Fibroblast of villous mesenchyme (primary cell): Measurements from ENCODE around the gene NECAP2. TPM values are rescaled to one million over a fixed set of nuclear protein-coding genes. Genes with fewer than 3 reads are reported as not detected.

Experiments used
- DNase-seq: peaks from one replicate; pipeline ENCODE4 v3.0.0-alpha.2; 2010; ENCODE audit warnings: low read depth
- H3K4me3 ChIP-seq: 2 replicates; pipeline ENCODE4 v1.5.1; 2011; ENCODE audit warnings: low read depth, mild to moderate bottlenecking, low read length
- total RNA-seq: library from RNA; depleted of rRNA; stranded (reverse); fragments of >200 nt; gene quantifications from 2 replicates; pipeline ENCODE4 v1.2.3, GENCODE V29; 2012
- TF ChIP-seq, protein P1 (sequence below): IDR thresholded peaks from 2 replicates; pipeline ENCODE4 v1.5.1; 2012; ENCODE audit warnings: low read depth, mild to moderate bottlenecking, low read length; ENCODE audit not compliant: insufficient read depth

Gene NECAP2
- total RNA-seq, 1 donor = 104 TPM

DNA sequence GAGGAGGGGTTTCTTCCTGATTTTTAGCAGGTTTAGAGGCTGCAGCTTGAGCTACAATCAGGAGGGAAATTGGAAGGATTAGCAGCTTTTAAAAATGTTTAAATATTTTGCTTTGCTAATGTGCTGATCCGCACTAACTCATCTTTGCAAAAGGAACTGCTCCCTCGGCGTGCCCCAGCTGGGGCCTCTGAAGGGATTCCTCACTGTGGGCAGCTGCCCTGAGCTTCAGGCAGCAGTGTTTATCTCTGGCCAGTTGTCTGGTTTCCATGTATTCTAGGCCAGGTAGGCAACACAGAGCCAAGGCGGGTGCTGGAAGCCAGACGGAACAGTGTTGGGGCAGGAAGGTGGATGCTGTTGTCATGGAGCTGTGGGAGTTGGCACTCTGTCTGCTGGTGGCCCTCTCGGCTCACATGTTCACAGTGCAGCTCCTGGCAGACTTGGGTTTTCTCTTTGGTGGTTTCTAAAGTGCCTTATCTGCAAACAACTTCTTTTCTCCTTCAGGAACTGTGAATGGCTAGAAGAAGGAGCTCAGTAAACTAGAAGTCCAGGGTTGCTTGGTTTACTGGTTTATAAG, 18.9 kb downstream of the NECAP2 start:
- no peak overlapping the region for H3K4me3 ChIP-seq
- no peak for DNase-seq
- TF ChIP-seq, protein P1, sequence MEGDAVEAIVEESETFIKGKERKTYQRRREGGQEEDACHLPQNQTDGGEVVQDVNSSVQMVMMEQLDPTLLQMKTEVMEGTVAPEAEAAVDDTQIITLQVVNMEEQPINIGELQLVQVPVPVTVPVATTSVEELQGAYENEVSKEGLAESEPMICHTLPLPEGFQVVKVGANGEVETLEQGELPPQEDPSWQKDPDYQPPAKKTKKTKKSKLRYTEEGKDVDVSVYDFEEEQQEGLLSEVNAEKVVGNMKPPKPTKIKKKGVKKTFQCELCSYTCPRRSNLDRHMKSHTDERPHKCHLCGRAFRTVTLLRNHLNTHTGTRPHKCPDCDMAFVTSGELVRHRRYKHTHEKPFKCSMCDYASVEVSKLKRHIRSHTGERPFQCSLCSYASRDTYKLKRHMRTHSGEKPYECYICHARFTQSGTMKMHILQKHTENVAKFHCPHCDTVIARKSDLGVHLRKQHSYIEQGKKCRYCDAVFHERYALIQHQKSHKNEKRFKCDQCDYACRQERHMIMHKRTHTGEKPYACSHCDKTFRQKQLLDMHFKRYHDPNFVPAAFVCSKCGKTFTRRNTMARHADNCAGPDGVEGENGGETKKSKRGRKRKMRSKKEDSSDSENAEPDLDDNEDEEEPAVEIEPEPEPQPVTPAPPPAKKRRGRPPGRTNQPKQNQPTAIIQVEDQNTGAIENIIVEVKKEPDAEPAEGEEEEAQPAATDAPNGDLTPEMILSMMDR = no peak

DNA sequence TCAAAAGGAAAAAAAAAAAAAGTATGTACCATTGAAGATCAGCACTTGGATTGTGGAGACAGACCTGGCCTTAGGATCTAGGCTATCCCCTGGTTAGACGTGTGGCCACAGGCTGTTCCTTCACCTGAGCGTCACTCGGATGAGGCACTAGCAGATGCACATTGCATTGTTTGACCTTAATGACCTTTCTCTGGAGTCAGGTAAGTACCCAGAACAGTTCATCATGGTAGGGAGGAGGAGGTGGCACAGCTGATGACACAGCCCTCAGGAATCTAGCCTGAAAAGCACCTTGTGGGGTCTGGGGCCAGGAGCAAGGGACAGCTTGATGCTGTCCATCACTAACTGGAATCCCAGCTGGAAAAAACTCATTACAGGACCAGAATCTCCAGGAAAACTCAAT, 21.2 kb downstream of the NECAP2 start:
- no peak overlapping the region for H3K4me3 ChIP-seq
- TF ChIP-seq, protein P1 = no peak
- no peak for DNase-seq

DNA sequence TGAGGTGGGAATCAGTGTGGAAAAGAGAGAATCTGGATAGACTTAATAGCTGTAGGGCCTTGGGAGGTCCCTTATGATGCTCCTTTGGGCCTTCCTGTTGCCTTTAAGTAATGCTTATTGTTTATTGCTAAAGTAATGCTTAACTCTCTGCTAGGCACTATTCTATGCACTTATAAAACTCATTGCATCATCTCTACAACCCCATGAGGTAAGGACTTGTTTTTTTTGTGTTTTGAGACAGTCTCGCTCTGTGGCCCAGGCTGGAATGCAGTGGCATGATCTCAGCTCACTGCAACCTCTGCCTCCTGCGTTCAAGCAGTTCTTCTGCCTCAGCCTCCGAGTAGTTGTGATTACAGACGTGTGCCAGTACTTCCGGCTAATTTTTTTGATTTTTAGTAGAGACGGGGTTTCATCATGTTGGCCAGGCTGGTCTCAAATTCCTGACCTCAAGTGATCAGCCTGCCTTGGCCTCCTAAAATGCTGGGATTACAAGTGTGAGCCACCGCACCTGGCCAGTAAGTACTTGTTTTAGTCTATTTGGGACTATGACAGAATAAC, 22.3 kb downstream of the NECAP2 start:
- no peak overlapping the region for H3K4me3 ChIP-seq
- peak; percentile 13 for DNase-seq
- TF ChIP-seq, protein P1 = no peak

DNA sequence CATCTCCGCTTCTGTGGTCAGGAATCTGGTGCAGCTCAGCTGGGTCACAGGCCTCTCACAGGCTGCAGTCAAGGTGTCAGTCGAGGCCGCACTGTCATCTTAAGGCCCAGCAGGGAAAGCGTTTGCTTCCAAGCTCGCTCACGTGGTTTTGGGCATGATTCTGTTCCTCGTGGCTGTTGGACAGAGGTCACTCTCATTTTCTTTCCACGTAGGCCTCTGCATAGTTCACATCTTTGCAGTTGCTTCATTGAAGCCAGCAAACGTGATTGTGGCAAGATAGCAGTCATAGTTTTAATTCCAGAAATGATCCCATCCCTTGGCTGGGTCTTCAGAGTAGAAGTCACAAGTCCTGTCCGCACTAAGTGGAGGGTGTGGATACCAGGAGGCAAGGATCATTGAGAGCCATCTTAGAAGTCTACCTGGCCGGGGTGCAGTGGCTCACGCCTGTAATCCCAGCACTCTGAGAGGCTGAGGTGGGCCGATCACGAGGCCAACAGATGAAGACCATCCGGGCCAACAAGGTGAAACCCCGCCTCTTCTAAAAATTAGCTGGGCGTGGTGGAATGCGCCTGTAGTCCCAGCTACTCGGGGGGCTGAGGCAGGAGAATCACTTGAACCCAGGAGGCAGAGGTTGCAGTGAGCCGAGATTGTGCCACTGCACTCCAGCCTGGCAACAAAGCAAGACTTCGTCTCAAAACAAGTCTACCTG, 24.5 kb downstream of the NECAP2 start:
- H3K4me3 ChIP-seq = no peak overlapping the region
- TF ChIP-seq, protein P1 = no peak
- peak; percentile 22 for DNase-seq

DNA sequence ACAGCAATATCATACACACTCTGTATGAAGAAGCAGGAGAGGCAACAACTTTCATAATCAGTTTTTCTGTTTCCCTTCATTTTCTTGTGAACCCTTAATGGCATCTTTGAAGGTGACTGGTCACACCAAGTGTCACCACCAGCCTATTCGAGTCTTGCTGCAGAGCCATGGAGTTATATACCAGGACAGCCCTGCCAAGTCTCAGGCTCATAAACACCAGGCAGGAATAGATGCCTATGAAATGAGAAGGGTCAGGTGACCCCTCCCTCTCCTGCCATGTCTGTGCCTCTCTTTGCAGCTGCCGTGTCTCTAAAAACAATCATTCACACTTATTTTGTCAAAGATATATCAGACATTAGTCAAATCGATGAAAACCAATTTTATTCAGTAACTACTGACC, 28.0 kb downstream of the NECAP2 start:
- TF ChIP-seq, protein P1 = no peak
- no peak overlapping the region for H3K4me3 ChIP-seq
- no peak for DNase-seq

DNA sequence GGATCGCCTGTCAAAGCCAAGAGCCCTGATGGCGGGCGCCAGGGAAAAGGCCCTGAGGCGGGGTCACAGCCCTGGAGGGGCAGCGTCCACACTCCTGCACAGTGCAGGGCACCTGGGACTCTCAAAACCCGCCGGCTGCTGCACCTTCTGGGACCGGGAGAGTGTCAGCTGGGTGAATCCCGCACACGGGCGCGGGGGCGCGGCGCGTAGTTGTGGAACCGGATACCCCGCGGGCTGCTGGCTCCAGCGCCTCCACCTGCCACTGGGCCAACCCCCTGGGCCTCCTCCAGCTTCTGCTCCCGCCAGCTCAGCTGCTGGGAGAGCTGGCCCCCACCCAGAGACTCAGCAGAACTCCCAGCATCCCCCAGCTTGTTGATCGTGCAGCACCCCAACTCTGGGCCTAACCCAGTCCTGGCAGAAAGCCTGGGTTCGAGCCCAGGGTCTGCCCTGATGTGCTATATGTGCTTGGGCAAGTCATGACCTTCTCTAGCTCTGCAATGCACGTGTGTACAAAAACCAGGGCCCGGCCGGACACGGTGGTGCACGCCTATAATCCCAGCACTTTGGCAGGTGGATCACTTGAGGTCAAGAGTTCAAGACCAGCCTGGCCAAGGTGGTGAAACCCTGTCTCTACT, 33.8 kb downstream of the NECAP2 start:
- no peak for DNase-seq

More for the DNA sequence above, 33.8 kb downstream of the NECAP2 start:
- TF ChIP-seq, protein P1 = no peak
- no peak overlapping the region for H3K4me3 ChIP-seq
